Measurements from ENCODE around the gene INPP5K.

Gene INPP5K

DNA sequence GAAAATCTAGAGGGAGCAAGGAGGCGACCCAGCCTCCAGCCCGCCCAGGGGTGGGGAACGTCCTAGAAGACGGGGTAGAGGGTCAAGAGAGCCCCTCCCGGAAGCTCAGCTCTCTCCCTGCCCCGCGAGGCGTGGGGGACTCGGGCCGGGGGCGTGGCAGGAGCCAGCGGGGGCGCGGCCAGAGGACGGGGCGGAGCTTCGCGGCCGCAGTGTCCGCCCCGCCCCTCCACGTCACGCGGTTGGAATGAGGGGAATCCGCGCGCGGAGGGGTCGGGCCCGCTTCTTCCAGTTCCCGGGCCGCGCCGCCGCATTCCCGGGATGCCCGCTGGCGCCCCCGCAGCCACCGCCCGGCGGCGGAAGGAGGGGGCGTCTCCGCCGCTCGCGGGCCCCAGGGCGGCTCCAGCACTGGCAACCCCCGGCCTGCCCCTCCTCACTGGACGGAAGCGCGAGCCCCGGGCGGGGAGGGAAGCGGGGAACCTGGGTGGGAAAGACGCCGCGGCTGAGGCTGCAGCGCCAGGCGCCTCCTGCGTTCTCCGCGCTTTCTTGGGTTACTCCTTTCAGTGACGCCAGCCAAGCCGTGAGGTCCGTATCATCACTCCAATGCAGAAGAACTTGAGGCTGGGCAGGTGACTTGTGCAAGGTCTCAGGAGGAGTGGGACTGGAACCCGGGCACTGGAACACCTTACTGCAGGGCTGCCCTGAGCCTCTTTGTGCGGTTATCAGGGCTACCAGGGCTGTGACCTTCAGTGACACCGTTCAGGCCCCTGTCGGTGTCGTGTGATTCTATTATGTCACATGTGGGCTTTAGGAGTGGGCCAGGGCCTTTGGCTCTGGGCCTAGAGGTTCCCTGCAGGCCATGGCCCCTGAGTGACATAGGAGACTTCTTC is 28.2 kb downstream of the INPP5K start:
- H3K4me3 ChIP-seq (ENCODE audit: low read length), result peak overlapping the region; percentile 40
- H3K36me3 ChIP-seq (ENCODE audit: control insufficient read depth, insufficient read depth, low read length), result no peaks in the 10 kb centered on the region
- peaks cover 2% of the 10 kb centered on the region for H3K4me1 ChIP-seq (ENCODE audit: control insufficient read depth, low read depth, low read length)
- H3K18ac ChIP-seq (ENCODE audit: low read length), result peak overlapping the region; percentile 42
- H2BK5ac ChIP-seq (ENCODE audit: low read length), result no peak overlapping the region
- no peak overlapping the region for H3K4ac ChIP-seq (ENCODE audit: low read depth, low read length)
- H4K5ac ChIP-seq (ENCODE audit: low read length), result no peak overlapping the region
- peak overlapping the region; percentile 84 for H3K56ac ChIP-seq (ENCODE audit: low read length)
- no peak overlapping the region for H2BK15ac ChIP-seq (replicated peaks; ENCODE audit: low read depth)
- no CpG with 5 or more reads among the region's 72 CpGs for WGBS (ENCODE audit: extremely low coverage, insufficient coverage, low lambda C conversion rate)
- peak overlapping the region; percentile 84 for H3K4me2 ChIP-seq (ENCODE audit: low read length)
- H3K23ac ChIP-seq (ENCODE audit: low read length), result no peak overlapping the region
- no peaks in the 10 kb centered on the region for H3K27me3 ChIP-seq (ENCODE audit: insufficient read depth, low read length, poor library complexity)
- no peak overlapping the region for H2BK120ac ChIP-seq (ENCODE audit: low read depth, low read length)
- peak overlapping the region; percentile 75 for H3K27ac ChIP-seq (ENCODE audit: low read depth, low read length)
- H3K79me1 ChIP-seq (ENCODE audit: low read length), result peaks cover 3% of the 10 kb centered on the region
- no peak overlapping the region for H2AK5ac ChIP-seq (ENCODE audit: low read length)
- no peak overlapping the region for H4K8ac ChIP-seq (ENCODE audit: low read depth, low read length)
- DNase-seq, result peak; percentile 87
- H3K79me2 ChIP-seq (ENCODE audit: control insufficient read depth, insufficient read depth, low read length), result peaks cover 4% of the 10 kb centered on the region
- peak overlapping the region; percentile 65 for H3K9ac ChIP-seq (ENCODE audit: low read length)

DNA sequence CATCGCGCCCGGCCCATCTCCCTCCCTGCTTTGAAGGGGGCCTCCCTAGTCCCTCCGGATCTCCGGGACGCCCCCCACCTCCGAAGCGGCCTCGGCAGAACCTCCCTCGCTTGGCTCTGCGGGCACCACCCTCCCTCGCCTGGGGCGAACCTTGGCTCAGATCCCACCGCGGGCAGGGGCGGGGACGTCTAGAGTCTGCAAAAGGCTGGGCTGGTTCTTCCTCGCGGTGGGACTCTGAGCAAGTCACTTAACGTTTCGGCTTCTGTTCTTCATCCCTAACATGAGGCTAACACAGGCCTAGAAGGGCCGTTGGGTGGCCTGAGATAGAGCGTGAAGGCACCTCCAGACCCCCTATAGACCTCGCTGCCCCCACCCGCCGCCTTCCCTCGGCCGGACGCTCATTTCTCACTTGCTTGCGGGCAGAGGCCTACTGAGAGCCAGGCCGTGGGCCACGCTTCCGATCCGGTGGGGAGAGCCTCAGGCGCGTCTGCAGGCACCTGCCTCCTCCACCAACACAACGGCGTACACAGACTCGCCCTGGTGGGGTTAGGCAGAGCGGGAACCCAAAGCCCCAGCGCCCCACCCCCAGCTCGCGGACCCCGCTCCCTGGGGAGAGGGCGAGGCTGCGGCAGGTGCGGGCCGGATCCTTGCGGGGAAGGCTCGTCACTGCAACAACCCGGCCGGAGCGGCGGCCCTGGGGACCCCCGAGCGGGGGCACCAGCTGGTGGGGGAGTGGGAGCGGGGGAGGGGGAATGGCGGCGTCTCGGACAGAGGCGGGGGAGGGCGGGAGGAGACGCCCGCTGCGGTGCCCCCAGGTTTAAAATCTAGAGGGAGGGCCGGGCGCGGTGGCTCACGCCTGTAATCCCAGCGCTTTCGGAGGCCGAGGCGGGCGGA is 29.4 kb downstream of the INPP5K start:
- H3K56ac ChIP-seq (ENCODE audit: low read length), result peak overlapping the region; percentile 84
- no CpG with 5 or more reads among the region's 74 CpGs for WGBS (ENCODE audit: extremely low coverage, insufficient coverage, low lambda C conversion rate)
- H3K27ac ChIP-seq (ENCODE audit: low read depth, low read length), result peak overlapping the region; percentile 75
- no peak overlapping the region for H4K8ac ChIP-seq (ENCODE audit: low read depth, low read length)
- no peak overlapping the region for H2BK15ac ChIP-seq (replicated peaks; ENCODE audit: low read depth)
- peak overlapping the region; percentile 84 for H3K4me2 ChIP-seq (ENCODE audit: low read length)
- peaks cover 3% of the 10 kb centered on the region for H3K79me1 ChIP-seq (ENCODE audit: low read length)
- no peak overlapping the region for H2AK5ac ChIP-seq (ENCODE audit: low read length)
- peak; percentile 91 for DNase-seq
- no peak overlapping the region for H3K4me3 ChIP-seq (ENCODE audit: low read length)
- peak overlapping the region; percentile 35 for H3K18ac ChIP-seq (ENCODE audit: low read length)
- H3K4me1 ChIP-seq (ENCODE audit: control insufficient read depth, low read depth, low read length), result peaks cover 2% of the 10 kb centered on the region
- H3K23ac ChIP-seq (ENCODE audit: low read length), result no peak overlapping the region
- H3K36me3 ChIP-seq (ENCODE audit: control insufficient read depth, insufficient read depth, low read length), result peaks cover 3% of the 10 kb centered on the region
- H3K27me3 ChIP-seq (ENCODE audit: insufficient read depth, low read length, poor library complexity), result no peaks in the 10 kb centered on the region
- H2BK120ac ChIP-seq (ENCODE audit: low read depth, low read length), result peak overlapping the region; percentile 17
- H4K5ac ChIP-seq (ENCODE audit: low read length), result no peak overlapping the region
- peak overlapping the region; percentile 65 for H3K9ac ChIP-seq (ENCODE audit: low read length)
- H2BK5ac ChIP-seq (ENCODE audit: low read length), result no peak overlapping the region
- H3K4ac ChIP-seq (ENCODE audit: low read depth, low read length), result peak overlapping the region; percentile 58
- H3K79me2 ChIP-seq (ENCODE audit: control insufficient read depth, insufficient read depth, low read length), result peaks cover 4% of the 10 kb centered on the region

DNA sequence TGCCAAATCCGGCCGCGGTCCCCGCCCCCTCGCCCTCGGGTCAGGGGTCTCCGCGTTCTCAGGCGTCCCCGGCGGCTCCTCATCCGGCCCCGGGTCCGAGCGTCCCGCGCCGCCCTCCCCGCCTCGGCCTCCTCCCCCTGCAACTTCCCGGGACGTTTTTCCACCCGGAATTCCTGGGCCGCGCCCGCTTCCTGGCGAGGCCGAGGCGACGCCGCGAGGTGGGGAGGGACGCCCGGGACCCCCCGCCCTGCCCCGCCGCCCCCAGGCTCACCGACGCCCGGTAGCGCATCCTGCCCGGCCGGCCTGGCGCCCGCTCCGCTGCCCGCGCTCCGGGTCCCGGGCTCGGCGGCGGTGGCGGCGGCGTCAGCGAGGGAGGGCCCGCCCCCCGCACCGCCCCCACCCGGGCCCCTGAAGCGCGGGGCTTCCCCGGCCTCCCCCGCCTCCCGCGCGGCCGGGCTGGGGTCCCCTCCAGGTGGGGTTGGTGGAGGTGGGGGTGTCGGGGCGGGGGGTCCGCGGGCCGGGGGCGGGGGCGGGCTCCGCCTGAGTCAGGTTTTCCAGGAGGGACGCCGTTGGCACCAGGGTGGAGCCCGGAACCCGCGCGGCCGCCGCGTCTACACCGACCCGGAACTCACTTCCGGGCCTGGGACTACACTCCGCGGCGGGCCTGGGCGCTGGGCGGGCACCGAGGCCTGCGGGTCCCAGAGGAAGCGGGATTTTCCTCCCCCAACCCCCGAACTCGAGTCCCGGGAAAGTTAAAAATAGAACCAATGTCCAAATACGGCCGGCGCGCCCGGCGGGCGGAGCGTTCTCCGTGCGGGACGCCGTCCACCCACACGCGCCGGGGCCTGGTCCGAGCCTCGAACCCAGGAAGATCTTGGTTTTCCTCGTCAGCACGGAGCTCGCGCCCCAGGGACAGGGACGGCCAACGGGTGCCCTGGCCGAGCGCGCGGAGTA is 30.7 kb downstream of the INPP5K start:
- no peak overlapping the region for H2BK15ac ChIP-seq (replicated peaks; ENCODE audit: low read depth)
- H3K36me3 ChIP-seq (ENCODE audit: control insufficient read depth, insufficient read depth, low read length), result peaks cover 3% of the 10 kb centered on the region
- whole genome bisulfite sequencing (ENCODE audit: extremely low coverage, insufficient coverage, low lambda C conversion rate), result no CpG with 5 or more reads among the region's 127 CpGs
- H2BK5ac ChIP-seq (ENCODE audit: low read length), result no peak overlapping the region
- H3K27me3 ChIP-seq (ENCODE audit: insufficient read depth, low read length, poor library complexity), result no peaks in the 10 kb centered on the region
- peak overlapping the region; percentile 81 for H3K56ac ChIP-seq (ENCODE audit: low read length)
- peaks cover 2% of the 10 kb centered on the region for H3K79me2 ChIP-seq (ENCODE audit: control insufficient read depth, insufficient read depth, low read length)
- H3K27ac ChIP-seq (ENCODE audit: low read depth, low read length), result peak overlapping the region; percentile 92
- H3K4ac ChIP-seq (ENCODE audit: low read depth, low read length), result peak overlapping the region; percentile 88
- H3K23ac ChIP-seq (ENCODE audit: low read length), result no peak overlapping the region
- peak overlapping the region; percentile 64 for H3K4me2 ChIP-seq (ENCODE audit: low read length)
- no peak overlapping the region for H2AK5ac ChIP-seq (ENCODE audit: low read length)
- H3K79me1 ChIP-seq (ENCODE audit: low read length), result peaks cover 3% of the 10 kb centered on the region
- H3K4me1 ChIP-seq (ENCODE audit: control insufficient read depth, low read depth, low read length), result peaks cover 2% of the 10 kb centered on the region
- H3K4me3 ChIP-seq (ENCODE audit: low read length), result peak overlapping the region; percentile 32
- H4K8ac ChIP-seq (ENCODE audit: low read depth, low read length), result peak overlapping the region; percentile 57
- H3K9ac ChIP-seq (ENCODE audit: low read length), result peak overlapping the region; percentile 77
- no peak overlapping the region for H4K5ac ChIP-seq (ENCODE audit: low read length)
- DNase-seq, result peak; percentile 80
- H2BK120ac ChIP-seq (ENCODE audit: low read depth, low read length), result peak overlapping the region; percentile 19
- H3K18ac ChIP-seq (ENCODE audit: low read length), result peak overlapping the region; percentile 86

DNA sequence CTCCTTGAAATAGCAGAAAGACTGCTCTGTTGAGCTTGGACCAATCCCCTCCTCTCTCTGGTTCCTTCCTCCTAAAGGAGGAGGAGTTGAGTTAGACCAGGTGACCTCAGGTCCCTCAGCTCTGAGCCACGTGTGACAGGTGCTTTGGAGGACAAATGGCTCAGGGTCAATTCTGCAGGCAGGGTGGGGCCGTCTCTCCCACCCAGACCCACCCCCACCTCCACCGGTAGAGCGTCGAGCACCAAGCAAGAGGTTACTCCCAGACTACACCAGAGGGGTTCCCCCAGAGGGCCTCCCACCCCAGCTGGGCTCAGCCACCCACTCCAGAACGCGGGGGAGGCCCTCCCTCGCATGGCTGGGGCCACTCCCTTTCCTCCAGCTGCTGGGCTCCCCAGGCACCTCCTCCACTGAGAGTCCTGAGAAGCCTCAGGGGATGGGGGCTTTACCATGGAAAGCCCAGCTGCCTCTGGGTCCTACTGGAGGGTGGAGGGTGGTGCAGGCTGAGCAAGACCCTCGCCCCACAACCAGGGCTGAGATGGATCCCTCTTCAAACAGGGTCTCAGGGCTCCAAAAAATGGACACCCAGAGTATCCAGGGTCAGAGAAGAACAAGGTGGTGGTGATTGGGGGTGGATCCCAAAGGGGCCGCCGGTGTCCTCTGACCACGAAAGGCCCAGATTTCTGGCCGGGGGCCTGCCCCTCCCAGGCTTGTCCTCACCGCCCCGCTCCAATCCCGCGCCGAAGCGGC is 31.6 kb downstream of the INPP5K start:
- H2BK120ac ChIP-seq (ENCODE audit: low read depth, low read length), result no peak overlapping the region
- H2BK5ac ChIP-seq (ENCODE audit: low read length), result no peak overlapping the region
- peak overlapping the region; percentile 9 for H3K18ac ChIP-seq (ENCODE audit: low read length)
- H3K56ac ChIP-seq (ENCODE audit: low read length), result peak overlapping the region; percentile 69
- peaks cover 3% of the 10 kb centered on the region for H3K36me3 ChIP-seq (ENCODE audit: control insufficient read depth, insufficient read depth, low read length)
- H3K4me3 ChIP-seq (ENCODE audit: low read length), result peak overlapping the region; percentile 13
- H3K9ac ChIP-seq (ENCODE audit: low read length), result peak overlapping the region; percentile 77
- peak; percentile 91 for DNase-seq
- no peaks in the 10 kb centered on the region for H3K79me2 ChIP-seq (ENCODE audit: control insufficient read depth, insufficient read depth, low read length)
- H2AK5ac ChIP-seq (ENCODE audit: low read length), result no peak overlapping the region
- H3K4me2 ChIP-seq (ENCODE audit: low read length), result peak overlapping the region; percentile 59
- no peaks in the 10 kb centered on the region for H3K27me3 ChIP-seq (ENCODE audit: insufficient read depth, low read length, poor library complexity)
- H3K79me1 ChIP-seq (ENCODE audit: low read length), result peaks cover 2% of the 10 kb centered on the region
- H4K8ac ChIP-seq (ENCODE audit: low read depth, low read length), result no peak overlapping the region
- H3K4ac ChIP-seq (ENCODE audit: low read depth, low read length), result peak overlapping the region; percentile 88
- peak overlapping the region; percentile 92 for H3K27ac ChIP-seq (ENCODE audit: low read depth, low read length)
- H4K5ac ChIP-seq (ENCODE audit: low read length), result no peak overlapping the region
- H2BK15ac ChIP-seq (replicated peaks; ENCODE audit: low read depth), result no peak overlapping the region
- H3K23ac ChIP-seq (ENCODE audit: low read length), result no peak overlapping the region
- WGBS (ENCODE audit: extremely low coverage, insufficient coverage, low lambda C conversion rate), result no CpG with 5 or more reads among the region's 19 CpGs
- H3K4me1 ChIP-seq (ENCODE audit: control insufficient read depth, low read depth, low read length), result no peaks in the 10 kb centered on the region

Data from mesendoderm (in vitro differentiated cells).